Sciatic nerve (tissue), 2 donors: ENCODE results near the gene APOB. TPM values are rescaled to one million over a fixed set of nuclear protein-coding genes. Genes with fewer than 3 reads are reported as not detected.

ENCODE experiments used
- ATAC-seq: fragments of 200-7000 bp; cut with Tn5 transposase; one replicate; pipeline ENCODE4 v1.9.1; 2020; ENCODE audit warnings: mild to moderate bottlenecking, moderate library complexity
- DNase-seq: peaks from one replicate; pipeline ENCODE4 v3.0.0-alpha.2; 2020; ENCODE audit warnings: low spot score
- intact Hi-C: fragments of 100-400 bp; cut with DNase I; formaldehyde crosslinking; loops from one replicate; pipeline ENCODE4 v1.14.2; 2022
- total RNA-seq: library from RNA; stranded (reverse); fragmentation: NEBNext Ultra II Directional; extraction: Animal tissue kit (Norgen Biotek cat#: 25700); gene quantifications from one replicate; pipeline ENCODE4 v1.2.1, GENCODE V29; 2021
- donor health status: DM: no; HTN: no; CAD: no.
- donor health status: DM: no; HTN: no; CAD: no.

APOB gene
- total RNA-seq, 1 donor from 2014 or later: 2.9 TPM

DNA sequence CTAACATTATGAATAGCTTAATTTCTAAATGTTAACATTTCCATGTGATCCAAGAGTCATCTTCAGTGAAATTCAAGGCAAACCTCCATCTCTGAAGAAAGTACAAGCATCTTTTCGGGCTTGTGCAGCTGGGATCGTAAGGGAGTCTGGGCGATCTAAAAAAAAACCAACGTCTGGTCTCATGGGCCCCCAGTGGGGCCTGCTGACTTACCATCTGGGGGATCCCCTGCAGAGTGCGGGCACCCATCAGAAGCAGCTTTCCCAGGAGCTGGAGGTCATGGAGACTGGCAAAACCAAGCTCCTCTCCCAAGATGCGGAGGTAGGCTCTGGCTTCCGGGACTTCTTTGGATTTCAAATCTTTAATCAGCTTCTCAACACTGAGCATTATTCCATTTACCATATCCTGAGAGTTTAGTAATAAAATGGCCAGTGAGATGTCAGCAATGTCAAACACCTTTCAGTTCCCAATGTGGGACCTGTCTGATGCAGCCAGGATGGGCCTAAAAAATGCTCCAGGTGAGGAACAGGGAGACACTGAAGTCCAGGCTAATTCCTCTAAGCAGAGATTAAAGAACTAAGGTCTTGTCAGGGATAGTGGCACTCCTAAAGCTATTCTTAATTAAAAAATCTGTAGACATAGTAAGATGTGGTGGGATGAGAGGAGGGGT is 19.0 kb downstream of the APOB start:
- DNase-seq (no peak), ATAC-seq (no peak)
- intact Hi-C loops: no loop called here

DNA sequence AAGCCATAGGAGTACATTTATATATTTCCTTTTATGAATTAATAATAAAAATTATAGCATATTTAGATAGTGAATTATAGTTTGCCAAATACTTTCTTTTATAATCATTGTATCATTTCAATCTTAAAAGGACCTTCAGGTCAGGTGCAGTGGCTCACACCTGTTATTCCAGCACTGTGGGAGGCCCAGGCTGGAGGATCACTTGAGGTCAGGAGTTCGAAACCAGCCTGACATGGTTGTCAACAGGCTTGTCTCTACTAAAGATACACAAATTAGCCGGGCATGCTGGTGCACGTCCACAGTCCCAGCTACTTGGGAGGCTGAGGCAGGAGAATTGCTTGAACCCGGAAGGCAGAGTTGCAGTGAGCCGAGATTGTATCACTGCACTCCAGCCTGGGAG is 19.7 kb downstream of the APOB start:
- intact Hi-C loops: no loop called here
- ATAC-seq: no peak
- no peak for DNase-seq

DNA sequence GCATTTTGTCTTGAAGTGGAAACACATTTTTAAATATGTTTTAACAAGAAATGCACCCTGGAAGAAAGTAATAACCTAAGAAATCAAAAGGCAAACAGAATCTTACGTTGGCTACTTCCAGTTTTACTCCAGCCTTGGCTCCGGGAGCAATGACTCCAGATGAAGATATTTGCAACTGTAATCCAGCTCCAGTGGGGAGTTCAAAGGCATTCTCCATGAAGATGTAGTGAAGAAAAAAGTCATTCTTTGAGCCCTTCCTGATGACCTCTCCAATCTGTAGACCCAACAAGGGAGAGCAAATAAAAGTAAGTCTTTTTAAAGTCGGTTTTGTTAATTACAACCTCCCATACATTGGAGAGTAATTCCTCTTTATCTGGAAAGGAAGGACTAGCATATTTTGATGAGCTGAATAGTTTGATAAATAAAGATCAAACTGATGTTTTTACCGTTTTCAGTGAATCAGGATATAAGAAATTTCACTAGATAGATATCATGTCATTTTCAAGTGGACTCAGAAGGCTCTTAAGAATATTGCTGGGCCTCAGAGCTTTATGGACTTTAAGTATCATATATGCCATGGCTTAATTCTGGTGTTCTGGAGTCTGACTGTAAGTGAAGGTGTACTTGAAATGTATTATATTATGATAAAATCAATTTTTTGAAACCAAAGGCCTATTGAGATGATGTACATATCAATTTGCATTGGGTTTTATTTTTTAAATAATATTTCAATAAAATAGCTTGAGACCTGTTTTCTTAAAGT is 20.3 kb downstream of the APOB start:
- ATAC-seq (no peak), DNase-seq (no peak)
- intact Hi-C loops: no loop called here

DNA sequence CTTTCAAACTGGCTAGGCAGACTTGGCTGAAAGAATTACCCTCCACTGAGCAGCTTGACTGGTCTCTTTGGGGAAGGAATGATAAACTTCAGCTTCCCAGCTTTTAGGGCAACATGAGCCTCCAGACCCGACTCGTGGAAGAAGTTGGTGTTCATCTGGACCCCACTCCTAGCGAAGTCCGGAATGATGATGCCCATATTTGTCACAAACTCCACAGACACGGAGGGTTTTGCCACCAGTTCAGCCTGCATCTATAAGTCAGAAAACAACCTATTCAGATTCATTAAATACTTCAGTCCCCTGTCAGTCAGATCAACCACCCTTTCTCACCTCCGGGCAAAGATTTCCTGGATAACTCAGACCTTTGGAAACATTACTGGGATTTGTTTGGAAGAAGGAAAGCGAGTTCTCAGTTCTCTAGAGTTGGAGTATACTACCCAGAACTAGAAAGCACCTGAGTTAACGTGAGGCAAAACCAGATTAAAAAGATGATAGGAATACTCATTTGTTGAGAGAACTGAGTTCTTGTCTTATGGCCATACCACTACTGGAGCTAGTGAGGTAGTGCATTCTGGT is 21.0 kb downstream of the APOB start:
- intact Hi-C loops: no loop called here
- ATAC-seq (no peak), DNase-seq (no peak)

DNA sequence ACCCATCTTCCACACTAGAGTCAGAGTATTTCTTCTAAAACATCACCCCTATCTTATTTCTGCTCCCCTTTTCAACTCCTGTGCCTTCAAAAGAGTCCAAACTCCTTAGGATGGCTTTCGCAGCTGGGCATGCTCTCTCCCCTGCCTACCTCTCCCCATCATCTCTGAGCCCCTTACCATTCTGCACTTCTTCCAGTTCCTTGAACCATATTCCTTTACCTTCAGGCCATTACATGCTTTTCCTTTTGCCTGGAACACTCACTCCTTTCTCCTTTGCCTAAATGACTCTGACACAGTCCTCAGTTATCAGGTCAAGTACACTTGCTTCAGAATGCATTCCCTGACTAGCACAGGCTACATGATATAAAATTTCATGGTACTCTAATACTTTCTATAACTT is 22.4 kb downstream of the APOB start:
- no peak for DNase-seq
- intact Hi-C loops: no loop called here
- ATAC-seq: no peak

DNA sequence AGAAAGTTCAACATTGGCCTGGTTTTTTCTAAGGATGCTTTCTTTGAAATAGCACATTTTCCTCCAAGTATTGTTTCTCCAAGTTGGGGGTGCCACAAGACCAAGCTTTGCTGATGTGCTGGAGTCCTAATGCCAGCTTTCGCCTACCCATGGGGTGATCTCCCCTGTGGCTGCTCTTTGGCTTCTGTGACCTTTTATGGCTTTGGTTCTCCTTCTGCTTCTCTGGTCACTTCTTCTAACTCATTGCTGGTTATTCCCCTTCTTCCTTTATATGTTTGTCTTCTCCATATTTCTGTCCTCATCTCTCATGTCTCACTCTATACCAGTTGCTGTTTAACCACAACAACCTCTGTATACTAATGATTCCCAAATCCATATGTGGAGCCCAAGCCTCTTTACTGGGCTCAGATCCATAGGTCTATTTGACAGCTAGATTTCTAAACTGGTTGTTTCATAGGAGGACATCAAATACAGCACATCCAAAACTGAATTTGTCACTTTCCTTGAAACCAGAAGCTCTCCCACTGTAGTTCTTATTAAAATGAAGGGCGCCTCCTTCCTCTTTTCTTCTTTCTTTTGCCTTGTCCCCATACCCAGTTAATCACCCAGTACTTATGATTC is 23.1 kb downstream of the APOB start:
- intact Hi-C loops: no loop called here
- no peak for ATAC-seq
- DNase-seq: no peak

DNA sequence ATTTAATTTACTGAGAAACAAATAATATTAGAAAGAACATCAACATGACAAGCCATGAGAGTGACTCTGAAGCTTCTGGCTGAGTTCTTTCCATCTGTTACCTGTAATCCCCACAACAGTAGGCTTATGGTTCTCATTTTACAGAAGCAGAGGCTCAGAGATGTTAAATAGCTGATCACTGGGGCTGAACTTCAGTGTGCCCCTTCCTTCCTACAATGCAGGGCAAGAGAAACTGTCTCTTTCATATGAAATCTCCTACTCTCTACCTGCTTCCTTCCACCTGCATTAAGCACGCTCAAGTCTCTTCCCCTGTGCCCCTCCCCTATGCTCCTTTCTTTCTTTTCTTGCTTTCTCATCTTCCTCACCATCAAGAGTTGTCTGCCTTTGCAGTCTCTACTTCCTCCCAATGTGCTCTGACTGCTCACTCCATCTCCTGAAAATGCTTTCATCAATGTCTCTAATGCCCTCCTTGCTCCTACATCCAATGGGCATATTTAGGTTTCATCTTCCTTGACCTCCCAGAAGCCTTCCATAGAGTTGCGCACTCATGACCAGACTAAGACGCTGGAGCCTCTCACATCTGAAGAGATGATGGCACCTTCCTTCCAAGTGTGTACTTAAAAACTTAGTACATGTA is 23.7 kb downstream of the APOB start:
- ATAC-seq (no peak), DNase-seq (no peak)
- intact Hi-C loops: no loop called here

DNA sequence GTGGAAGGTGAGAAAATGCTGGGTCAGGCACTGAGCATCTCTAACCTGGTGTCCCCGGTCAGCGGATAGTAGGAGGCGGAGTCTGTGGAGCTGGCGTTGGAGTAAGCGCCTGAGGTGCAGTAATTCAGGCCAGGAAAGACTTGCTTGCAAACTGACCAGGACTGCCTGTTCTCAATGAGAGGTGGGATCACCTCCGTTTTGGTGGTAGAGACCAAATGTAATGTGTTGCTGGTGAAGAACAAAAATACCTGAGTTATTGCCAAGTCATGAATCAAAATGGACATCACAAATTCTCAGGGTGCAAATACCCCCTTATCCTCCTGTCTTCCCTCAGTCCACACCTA is 24.2 kb downstream of the APOB start:
- intact Hi-C loops: no loop called here
- DNase-seq: no peak
- no peak for ATAC-seq

DNA sequence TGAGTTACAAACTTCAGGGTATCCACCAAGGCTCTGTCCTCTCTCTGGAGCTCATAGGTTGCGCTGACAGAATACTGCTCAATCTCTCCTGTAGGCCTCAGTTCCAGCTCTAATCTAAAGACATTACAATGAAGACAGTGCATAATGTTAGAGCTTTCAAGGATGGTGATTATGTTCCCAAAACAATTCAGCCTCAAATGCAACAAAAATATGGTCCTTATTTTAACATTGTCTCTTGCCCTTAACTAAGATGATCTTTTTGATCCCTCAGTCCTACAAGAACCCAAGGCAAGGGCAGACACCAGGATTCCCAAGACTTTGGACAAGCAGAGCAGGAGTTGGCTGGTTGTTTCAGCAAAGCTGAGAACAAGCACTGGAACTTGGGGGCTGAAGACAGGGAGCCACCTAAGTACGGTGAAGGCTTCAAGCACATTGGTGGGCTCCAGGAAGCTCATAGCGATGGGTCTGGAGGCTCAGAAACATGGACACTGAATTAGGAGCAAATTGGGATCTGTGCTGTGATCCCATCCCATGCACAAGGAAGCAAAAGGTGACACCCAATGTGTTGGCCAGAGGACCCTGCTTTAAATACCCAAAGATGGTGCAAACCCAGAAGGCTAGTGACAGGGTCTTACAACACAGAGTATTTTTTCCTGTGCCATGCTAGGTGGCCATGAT is 24.7 kb downstream of the APOB start:
- DNase-seq (no peak), ATAC-seq (no peak)
- intact Hi-C loops: no loop called here

DNA sequence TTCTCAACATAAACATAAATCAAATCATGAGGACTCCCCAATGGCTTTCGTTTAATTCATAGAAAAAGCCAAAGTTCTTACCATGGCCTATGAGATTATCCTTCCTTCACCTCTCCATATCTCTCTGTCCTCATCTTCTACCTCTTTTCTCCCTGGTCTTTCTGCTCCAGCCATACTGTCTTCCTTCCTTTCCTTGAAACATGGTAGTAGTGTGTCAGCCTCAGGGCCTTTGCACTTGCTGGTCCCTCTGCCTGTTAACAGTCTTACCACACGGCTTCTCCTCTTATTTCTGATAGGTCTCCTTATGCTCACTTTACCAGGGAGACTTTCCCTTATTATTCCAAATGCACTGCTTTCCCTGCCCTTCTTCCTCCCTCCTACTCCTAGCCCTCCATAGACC is 25.6 kb downstream of the APOB start:
- ATAC-seq (no peak), DNase-seq (no peak)
- intact Hi-C loops: no loop called here

DNA sequence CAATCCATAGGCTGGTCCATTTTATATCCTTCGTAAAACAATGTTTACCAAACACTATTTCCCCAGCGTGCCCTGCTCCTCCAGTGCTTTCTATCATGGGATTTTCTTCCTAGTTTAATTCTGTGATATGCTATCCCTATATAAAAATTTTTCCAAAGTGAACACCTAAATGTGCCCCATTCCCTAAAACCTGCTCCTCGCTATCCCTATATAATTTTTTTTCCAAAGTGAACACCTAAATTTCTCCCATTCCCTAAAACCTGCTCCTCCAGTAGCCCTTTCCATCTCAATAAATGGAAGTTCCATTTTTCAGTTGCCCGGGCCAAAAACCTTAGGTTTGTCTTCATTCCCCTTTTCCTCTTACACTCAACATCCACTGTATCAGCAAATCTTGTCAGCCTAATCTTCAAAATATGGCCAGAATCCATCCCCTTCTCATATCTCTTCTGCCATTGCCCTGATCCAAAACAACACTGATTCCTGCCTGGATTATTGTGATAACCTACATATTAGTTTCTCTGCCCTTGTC is 26.1 kb downstream of the APOB start:
- DNase-seq: no peak
- intact Hi-C loops: no loop called here
- ATAC-seq: no peak

DNA sequence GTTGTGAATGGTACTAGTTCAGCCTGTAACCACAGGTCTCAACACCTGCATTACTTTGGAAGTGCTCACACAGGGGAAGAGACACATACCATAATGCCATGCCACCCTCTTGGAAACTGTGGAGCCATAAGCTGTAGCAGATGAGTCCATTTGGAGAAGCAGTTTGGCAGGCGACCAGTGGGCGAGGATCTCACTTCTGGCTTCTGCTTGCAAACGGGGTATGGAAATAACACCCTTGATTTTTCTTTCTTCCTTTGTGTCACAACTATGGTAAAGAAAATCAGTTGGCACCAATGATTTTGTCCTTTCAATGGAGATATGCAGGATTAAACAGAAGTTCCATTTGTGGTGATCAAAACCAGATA is 28.6 kb downstream of the APOB start:
- intact Hi-C loops: no loop called here
- no peak for ATAC-seq
- no peak for DNase-seq

DNA sequence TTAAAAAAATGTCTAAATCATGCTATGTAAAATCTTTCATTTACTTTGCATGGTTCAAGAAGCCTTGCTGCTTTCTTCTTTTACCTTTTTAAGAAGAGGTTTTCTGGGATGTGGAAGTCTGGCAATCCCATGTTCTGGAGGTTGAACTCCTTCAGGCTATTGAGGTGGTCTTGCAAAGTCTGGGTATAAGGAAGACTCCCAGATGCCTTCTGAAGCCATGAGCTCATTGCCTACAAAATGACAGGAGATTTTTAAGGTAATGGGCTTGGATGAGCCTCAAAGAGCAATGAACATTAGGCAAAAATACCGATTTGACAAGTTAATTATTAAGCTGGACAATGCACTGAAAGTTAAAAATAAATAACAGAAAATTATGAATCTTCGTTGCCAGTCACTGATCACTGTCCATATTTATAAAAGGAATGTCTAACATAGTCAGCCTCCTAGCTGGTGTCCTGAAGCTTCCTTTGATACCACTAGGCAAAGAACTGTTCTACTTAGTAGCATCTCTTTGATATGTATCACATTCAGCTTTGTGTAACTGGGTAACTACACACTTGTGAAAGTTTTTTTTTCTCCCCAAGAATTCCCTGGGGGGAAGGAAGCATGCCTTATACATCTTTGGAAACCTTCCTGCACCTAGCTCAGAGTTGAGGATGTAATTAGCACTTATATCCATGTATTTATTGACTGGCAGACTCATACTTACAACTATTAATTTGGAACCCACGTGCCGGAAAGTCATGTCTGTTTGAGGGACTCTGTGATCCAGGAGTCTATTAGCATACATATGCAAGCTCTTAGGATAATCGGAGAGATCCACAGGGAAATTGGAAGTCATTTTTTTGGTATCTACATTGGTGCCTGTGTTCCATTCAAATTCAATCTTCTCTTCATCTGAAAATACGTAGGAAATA is 29.3 kb downstream of the APOB start:
- intact Hi-C loops: no loop called here
- DNase-seq: no peak
- ATAC-seq: no peak

DNA sequence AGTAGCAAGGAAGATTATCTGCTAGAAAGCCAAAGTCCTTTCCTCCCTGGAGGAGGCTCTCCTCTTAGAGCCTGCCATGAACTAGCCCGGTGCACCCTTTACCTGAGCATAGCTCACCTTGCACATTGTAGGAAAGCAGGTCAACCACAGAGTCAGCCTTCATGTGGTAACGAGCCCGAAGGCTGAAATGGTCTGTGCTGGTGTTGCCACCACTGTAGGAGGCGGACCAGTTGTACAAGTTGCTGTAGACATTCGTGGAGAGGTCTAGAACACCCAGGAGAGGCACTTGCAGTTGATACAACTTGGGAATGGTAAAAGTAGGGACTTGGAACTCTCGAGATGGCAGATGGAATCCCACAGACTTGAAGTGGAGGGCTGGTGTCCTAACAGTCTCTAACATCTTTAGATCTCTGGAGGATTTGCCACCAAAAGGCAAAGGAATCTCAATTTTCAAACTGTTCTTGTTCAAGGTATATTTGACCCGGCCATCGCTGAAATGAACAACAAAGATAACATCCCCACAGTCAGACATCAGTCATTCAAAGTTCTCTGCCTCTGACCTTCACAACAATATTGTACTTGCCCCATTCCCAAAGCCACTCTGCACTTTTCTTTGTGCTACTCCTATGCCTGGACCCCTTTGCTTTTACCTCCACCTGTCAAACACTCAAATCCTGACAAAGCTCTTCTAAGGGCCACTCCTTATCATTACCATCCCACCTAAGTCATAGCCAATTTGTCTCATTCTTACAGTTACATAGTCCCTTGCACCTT is 30.6 kb downstream of the APOB start:
- intact Hi-C loops: no loop called here

DNA sequence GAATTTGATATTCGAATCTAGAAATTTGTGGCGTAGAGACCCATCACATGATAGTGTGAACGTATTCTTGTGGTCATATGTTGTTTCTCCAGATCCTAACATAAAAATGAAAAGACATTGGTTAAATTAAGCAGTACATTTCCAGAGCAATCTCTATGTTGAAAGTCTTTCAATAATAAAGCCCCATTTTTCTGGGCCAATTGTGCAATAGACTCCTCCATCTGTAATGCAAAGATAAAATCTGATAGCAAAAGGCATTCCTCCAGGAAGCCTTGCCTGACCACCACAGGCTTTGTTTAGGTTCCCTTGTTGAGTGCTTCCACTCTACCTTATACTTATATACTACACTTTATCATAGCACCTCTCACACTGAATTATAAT is 31.3 kb downstream of the APOB start:
- no peak for ATAC-seq
- intact Hi-C loops: no loop called here
- DNase-seq: no peak

More for the DNA sequence above, 30.6 kb downstream of the APOB start:
- no peak for DNase-seq
- ATAC-seq: no peak

DNA sequence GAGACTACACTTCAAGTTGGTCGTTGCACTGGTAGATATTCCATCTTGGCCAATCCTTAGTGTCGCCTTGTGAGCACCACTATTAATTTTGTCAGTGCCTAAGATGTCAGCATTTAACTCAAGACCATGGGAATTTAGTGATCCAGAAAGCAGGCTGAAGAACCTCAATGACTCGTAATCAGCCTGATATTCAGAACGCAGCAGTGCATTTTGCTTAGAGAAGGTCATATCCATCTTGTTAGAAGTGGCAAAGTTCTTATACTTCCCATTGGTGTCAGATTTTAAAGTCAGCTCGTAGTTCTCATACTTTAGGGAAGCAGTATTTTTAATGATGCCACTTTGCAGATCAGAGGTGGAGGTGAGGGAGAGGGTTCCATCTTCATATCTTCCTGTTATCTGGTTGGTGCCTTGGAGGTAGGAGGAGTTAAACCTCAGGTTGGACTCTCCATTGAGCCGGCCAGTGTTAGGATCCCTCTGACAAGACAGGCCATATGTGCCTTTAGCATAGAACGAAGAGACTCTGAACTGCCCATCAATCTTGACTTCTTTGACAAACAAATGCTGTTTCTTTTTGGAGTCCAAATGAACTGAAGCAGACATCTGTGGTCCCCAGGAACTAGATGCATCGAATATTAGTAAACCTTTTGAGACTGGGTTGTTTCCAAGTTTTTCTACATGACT is 31.9 kb downstream of the APOB start:
- ATAC-seq: no peak
- intact Hi-C loops: no loop called here
- DNase-seq: no peak

DNA sequence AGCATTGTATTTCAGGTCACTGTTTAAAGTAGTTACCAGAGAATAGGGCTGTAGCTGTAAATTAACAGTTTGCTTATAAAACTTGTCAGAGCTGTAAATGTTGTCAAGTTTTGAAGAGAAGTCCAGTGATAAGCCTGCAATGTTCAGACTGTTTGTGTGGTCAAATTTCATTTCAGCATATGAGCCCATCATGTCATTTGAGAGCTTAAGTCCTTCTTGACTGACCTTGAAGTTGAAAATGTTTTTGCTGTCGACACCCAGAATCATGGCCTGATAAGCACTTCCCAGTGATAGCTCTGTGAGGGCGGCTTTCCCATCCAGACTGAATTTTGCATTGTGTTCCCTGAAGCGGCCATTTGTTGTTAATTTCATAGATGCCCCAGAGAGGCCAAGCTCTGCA is 32.4 kb downstream of the APOB start:
- DNase-seq: no peak
- intact Hi-C loops: no loop called here
- no peak for ATAC-seq
